ENCODE results near the gene TSPAN18. TPM values are rescaled to one million over a fixed set of nuclear protein-coding genes. Genes with fewer than 3 reads are reported as not detected.

The TSPAN18 gene
- total and polyA plus RNA-seq, 2 of the 4 experiments (the other 2 are of a cell fraction), result 0.36 to 1.1 TPM

GRCh38 chr11:44733877-44734276 is 7.1 kb downstream of the TSPAN18 start:
- peaks cover 39% of the 10 kb centered on the region for H3K27me3 ChIP-seq (ENCODE audit: control insufficient read depth, insufficient read depth, low read length)
- no peaks in the 10 kb centered on the region for H3K9me1 ChIP-seq (ENCODE audit: insufficient read depth, low read length)
- H4K8ac ChIP-seq (ENCODE audit: low read depth in 2 of 2, low read length in 2 of 2), result no peak overlapping the region
- H3K23ac ChIP-seq (ENCODE audit: low read depth, low read length), result no peak overlapping the region
- CTCF ChIA-PET, result no interaction called here
- no peak for TF ChIP-seq CHD1 (IDR thresholded peaks at IDR 0.05; ENCODE audit: low read depth, low read length)
- no peak for TF ChIP-seq USF2 (IDR thresholded peaks at IDR 0.05; ENCODE audit: low read depth, low read length)
- no peak for TF ChIP-seq RAD21 (IDR thresholded peaks at IDR 0.05; ENCODE audit: low read length)
- TF ChIP-seq BHLHE40 (IDR thresholded peaks at IDR 0.05; ENCODE audit: low read depth, low read length), result no peak
- no peak for TF ChIP-seq RFX5 (IDR thresholded peaks at IDR 0.05; ENCODE audit: low read depth, low read length)
- H3K4me1 ChIP-seq (ENCODE audit: control insufficient read depth, insufficient read depth, low read length), result peaks cover 4% of the 10 kb centered on the region; the same call in 1 of the 2 replicates
- peaks cover 3% of the 10 kb centered on the region for H3K9me3 ChIP-seq (ENCODE audit: control insufficient read depth, insufficient read depth, low read length)
- no peak overlapping the region for H2BK20ac ChIP-seq (ENCODE audit: low read depth, low read length)
- no peak overlapping the region for H4K91ac ChIP-seq (ENCODE audit: insufficient read depth, low read depth, low read length)
- no CpG with 5 or more reads among the region's 2 CpGs for WGBS, 2 experiments (ENCODE audit: extremely low coverage in 2 of 2, insufficient read length in 1 of 2)
- no peaks in the 10 kb centered on the region for H3K79me1 ChIP-seq (ENCODE audit: low read depth in 1 of 2, low read length in 2 of 2)
- H4K5ac ChIP-seq (ENCODE audit: low read depth, low read length), result no peak overlapping the region
- no peak for DNase-seq
- no peak overlapping the region for H3K9ac ChIP-seq (ENCODE audit: low read depth, low read length)
- H3K27ac ChIP-seq (ENCODE audit: insufficient read depth, low read length), result no peak overlapping the region
- H3K36me3 ChIP-seq (ENCODE audit: control insufficient read depth, insufficient read depth, low read length), result no peaks in the 10 kb centered on the region
- H4K20me1 ChIP-seq (ENCODE audit: insufficient read depth, low read length), result no peaks in the 10 kb centered on the region
- in situ Hi-C loops (cut with MboI; ENCODE audit: low sequenced_read_pairs) (no loop called here), dilution Hi-C loops (cut with HindIII; ENCODE audit: low sequenced_read_pairs, unreplicated experiment) (no loop called here), intact Hi-C loops (cut with micrococcal nuclease) (no loop called here)
- H2BK15ac ChIP-seq (ENCODE audit: low read depth, low read length), result no peak overlapping the region
- no TSS peak for BruUV-seq (replicated peaks)
- H2BK120ac ChIP-seq (ENCODE audit: low read depth, low read length), result no peak overlapping the region
- no peak overlapping the region for H3K4me2 ChIP-seq (ENCODE audit: low read depth, low read length)
- no peak overlapping the region for H3K4ac ChIP-seq (ENCODE audit: low read depth, low read length)
- H3K18ac ChIP-seq (ENCODE audit: low read depth, low read length), result no peak overlapping the region
- H3K4me3 ChIP-seq (ENCODE audit: insufficient read depth, low read depth, low read length), result no peak overlapping the region
- H2AFZ ChIP-seq (replicated peaks; ENCODE audit: low read length, poor library complexity), result no peak overlapping the region
- H3K56ac ChIP-seq (ENCODE audit: extremely low read depth, insufficient read depth, low read length), result no peak overlapping the region
- POLR2A ChIA-PET (ENCODE audit: unreplicated experiment), result no interaction called here
- ATAC-seq (ENCODE audit: low read depth), result no peak
- H2BK5ac ChIP-seq (ENCODE audit: low read depth, low read length, poor library complexity, severe bottlenecking), result no peak overlapping the region
- H3K14ac ChIP-seq (replicated peaks; ENCODE audit: low read depth, low read length), result no peak overlapping the region
- no peak overlapping the region for H2AK5ac ChIP-seq (ENCODE audit: low read depth, low read length)
- no peak overlapping the region for H2AK9ac ChIP-seq (replicated peaks; ENCODE audit: low read depth, low read length, poor library complexity)

All from IMR-90 (cell line).